ENCODE data around the gene SEC14L2. TPM values are rescaled to one million over a fixed set of nuclear protein-coding genes. Genes with fewer than 3 reads are reported as not detected.

SEC14L2 gene
- total and polyA plus RNA-seq, 2 donors (not counting 3 experiments of a cell fraction or from before 2014, with no cell fraction given), result 22.5 to 28.8 TPM

DNA sequence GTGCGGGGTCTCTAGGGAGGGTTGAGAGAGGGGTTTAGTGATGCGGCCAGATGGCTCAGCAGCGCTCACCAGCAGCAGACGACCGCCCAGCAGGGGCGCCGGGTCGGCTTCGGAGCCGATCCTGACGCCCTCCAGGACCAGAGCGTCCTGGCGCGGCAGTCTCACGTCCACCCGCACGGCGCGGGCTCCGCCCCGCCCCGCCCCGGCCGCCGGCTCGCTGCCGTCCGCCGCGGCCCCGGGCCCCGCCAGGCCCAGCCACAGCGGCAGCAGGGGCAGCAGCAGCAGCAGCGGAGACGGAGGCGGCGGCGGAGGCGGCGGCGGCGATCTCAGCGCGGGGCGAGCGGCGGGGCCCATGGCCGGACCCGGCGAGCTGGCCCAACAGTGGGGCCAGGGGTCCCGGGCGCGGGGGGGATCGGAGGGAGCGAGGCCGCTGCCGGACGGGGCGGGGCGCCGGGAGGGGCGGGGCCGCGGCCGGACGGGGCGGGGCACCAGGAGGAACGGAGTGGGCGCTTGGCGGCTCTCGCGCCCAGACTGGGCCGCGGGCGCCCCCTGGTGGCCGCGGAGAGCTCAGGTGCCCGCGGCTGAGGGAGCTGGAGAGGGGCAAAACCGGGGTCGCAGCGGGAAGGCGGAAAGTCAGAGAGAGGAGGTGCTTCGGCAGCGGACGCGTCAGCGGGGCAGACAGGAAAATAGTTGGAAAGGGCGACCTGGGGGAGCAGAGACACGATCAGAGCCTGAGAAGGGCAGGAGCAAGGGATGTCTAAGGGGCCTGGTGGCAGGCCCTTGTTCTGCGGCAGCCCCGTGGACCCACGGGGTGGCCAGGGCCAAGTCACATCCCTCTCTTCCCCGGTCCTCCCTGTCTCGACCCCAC lies 9.6 kb upstream of the SEC14L2 start, which contains the start of gene RNF215:
Gene RNF215, minus strand, starts transcription at position 452 of the 868 bp plus-strand sequence. Its CDS starts 98 bp downstream, at position 354.
- Histone ChIP-seq H3K9me3 (replicated peaks; ENCODE audit: control insufficient read depth, insufficient read depth, low read length) (no peaks in the 10 kb centered on the region), H3K9me1 (replicated peaks; ENCODE audit: control insufficient read depth, extremely low read depth, insufficient read depth, low read length) (no peaks in the 10 kb centered on the region), H3K79me2 (ENCODE audit: control insufficient read depth, insufficient read depth, low read length) (no peaks in the 10 kb centered on the region), H3K4me2 (ENCODE audit: insufficient read depth, low read length) (peak within 1 kb of the TSS; percentile 52), H3K4me3 (replicated peaks in 1 of 3; ENCODE audit: insufficient read depth in 1 of 3, low read depth in 1 of 3, low read length in 3 of 3) (peak within 1 kb of the TSS; percentile 36 to 70 (median 43)), H4K20me1 (replicated peaks; ENCODE audit: control insufficient read depth, extremely low read depth, insufficient read depth, low read length) (no peaks in the 10 kb centered on the region), H3K9ac (replicated peaks; ENCODE audit: extremely low read depth, insufficient read depth, low read length) (peak within 1 kb of the TSS; percentile 34), H3K36me3 (ENCODE audit: control insufficient read depth in 2 of 2, extremely low read depth in 1 of 2, insufficient read depth in 2 of 2, low read length in 2 of 2) (peaks cover 0 to 5% of the 10 kb centered on the region in 2 experiments), H3K4me1 (ENCODE audit: control insufficient read depth, extremely low read depth, insufficient read depth, low read length) (peaks cover 15% of the 10 kb centered on the region), H2AFZ (ENCODE audit: low read depth, low read length) (peak within 1 kb of the TSS; percentile 94), H3K27ac (ENCODE audit: insufficient read depth, low read depth, low read length) (peak within 1 kb of the TSS; percentile 20), H3K27me3 (ENCODE audit: control insufficient read depth in 2 of 2, insufficient read depth in 2 of 2, low read length in 2 of 2) (no peaks in the 10 kb centered on the region)
- ChIA-PET POLR2A (interaction anchor here (0.8 to 1.0 kb wide), 2 partner anchors 31 to 99 kb away, joined by 4 to 6 read pairs; partner anchors contain the start of genes CCDC157 and SF3A1), CTCF (interaction anchor here (0.6 to 3.5 kb wide), 46 partner anchors 8 to 435 kb away, joined by 3 to 133 read pairs (median 4); partner anchors contain the start of genes CASTOR1, CCDC157, MTFP1 and PES1)
- intact Hi-C loops (cut with micrococcal nuclease), result loop anchor here (1.0 to 2.0 kb wide), 4 partner anchors 39 to 278 kb away; no protein-coding TSS in a partner anchor
- FAIRE-seq (peak; percentile 77), DNase-seq (ENCODE audit: low read depth, low spot score) (peak; percentile 78)
- TF ChIP-seq POLR2AphosphoS5 (IDR thresholded peaks at IDR 0.05; ENCODE audit: insufficient read depth, low read depth, low read length) (peak; percentile 71), POLR2A (IDR thresholded peaks at IDR 0.05; ENCODE audit: low read depth, low read length) (no peak)
- TF ChIP-seq, protein P1, sequence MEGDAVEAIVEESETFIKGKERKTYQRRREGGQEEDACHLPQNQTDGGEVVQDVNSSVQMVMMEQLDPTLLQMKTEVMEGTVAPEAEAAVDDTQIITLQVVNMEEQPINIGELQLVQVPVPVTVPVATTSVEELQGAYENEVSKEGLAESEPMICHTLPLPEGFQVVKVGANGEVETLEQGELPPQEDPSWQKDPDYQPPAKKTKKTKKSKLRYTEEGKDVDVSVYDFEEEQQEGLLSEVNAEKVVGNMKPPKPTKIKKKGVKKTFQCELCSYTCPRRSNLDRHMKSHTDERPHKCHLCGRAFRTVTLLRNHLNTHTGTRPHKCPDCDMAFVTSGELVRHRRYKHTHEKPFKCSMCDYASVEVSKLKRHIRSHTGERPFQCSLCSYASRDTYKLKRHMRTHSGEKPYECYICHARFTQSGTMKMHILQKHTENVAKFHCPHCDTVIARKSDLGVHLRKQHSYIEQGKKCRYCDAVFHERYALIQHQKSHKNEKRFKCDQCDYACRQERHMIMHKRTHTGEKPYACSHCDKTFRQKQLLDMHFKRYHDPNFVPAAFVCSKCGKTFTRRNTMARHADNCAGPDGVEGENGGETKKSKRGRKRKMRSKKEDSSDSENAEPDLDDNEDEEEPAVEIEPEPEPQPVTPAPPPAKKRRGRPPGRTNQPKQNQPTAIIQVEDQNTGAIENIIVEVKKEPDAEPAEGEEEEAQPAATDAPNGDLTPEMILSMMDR (IDR thresholded peaks at IDR 0.05; ENCODE audit: extremely low read depth in 1 of 2, insufficient read depth in 1 of 2, low read depth in 1 of 2, low read length in 2 of 2), result peak; percentile 90 to 91
- dilution Hi-C loops (cut with MboI; ENCODE audit: extremely low pct_ligation_motif_present, low sequenced_read_pairs), result no loop called here
- TSS peak; percentile 55 for BruUV-seq (replicated peaks)

Data from endothelial cell of umbilical vein (primary cell).